NCI-H1105 treated with DMSO at 0.1 percent for 48 hours (cell line): Measurements from ENCODE around the gene FKBP5.
"Not testable (repeated sequence)": the region's sequence is repeated elsewhere in the genome, so short reads cannot be mapped to it uniquely, and the experiment has no call there.

Experiments used
- DNase-seq: peaks from one replicate; lab custom pipeline; 2025; lab: John Stamatoyannopoulos, UW

FKBP5 gene

DNA sequence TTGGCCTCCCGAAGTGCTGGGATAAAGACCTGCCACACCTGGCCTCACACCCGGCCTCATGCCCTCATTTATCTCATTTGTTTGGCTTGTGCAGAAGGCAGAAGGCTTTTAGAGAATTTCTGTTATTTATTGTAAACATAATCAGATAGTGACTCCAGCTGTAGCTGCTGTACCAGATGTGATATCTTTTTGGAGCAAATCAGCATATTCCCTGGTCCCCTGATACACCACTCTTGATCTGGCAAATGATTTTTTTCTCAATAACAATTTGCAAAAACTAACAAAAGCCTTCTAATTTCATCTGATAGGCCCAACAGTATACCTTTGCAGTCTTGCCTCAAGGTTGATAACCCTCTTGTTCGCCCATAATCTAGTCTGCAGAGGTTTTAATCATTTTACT, 149.5 kb downstream of the FKBP5 start:
- DNase-seq, result no peak

DNA sequence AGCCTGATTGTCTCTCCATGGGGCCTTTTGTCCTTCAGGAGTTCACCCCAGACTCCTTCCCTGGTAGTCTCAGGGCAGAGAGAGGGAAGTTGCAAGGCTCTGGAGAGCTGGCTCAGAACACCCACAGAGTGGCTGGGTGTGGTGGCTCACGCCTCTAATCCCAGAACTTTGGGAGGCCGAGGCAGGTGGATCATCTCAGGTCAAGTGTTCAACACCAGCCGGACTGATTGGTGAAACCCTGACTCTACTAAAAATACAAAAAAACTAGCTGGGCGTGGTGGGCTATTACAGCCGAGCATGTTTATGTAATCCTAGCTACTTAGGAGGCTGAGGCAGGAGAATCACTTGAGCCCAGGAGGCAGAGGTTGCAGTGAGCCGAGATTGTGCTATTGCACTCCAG, 152.9 kb downstream of the FKBP5 start:
- not testable (repeated sequence) for DNase-seq

GRCh38 chr6:35534407-35535170, 154.1 kb downstream of the FKBP5 start:
- no peak for DNase-seq

DNA sequence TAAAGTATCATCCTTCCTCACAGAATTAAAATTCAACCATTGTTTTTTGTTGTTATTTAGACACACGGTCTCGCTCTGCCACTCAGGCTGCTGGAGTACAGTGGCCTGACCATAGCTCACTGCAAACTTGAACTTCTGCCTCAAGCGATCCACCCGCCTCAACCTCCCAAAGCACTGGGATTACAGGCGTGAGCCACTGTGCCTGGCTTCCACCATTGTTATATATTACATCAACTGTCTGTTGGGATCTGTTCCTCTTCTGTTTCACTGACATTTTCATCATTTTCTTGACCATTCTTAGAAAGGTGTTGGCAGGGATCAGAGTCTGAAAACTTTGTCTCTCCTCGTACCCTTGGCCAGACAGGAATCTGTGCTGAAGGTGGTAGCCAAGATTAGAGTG, 154.7 kb downstream of the FKBP5 start:
- no peak for DNase-seq

GRCh38 chr6:35532126-35532525, 156.6 kb downstream of the FKBP5 start:
- DNase-seq, result no peak

DNA sequence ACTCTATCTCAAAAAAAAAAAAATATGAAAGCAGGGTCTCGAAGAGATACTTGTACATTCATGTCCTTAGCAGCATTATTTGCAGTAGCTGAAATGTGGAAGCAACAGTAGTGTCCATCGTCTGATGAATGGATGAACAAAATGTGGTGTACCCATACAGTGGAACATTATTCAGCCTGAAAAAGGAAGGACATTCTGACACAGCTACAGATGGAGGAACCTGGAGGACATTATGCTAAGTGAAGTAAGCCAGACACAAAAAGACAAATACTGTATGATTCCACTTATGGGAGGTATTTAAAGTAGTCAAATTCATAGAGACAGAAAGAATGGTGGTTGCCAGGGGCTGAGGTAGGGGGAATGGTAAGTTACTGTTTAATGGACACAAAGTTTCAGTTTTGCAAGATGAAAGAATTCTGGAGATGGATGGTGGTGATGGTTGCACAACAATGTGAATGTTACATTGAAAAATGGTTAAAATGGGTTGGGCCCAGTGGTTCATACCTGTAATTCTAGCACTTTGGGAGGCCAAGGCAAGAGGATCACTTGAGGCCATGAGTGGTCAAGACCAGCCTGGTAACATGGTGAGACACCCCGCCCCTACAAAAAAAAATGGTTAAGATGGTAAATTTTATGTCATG, 164.2 kb downstream of the FKBP5 start:
- DNase-seq, result no peak
